Activated gamma-delta T cell treated with Interleukin-2 at 50 U/mL for 16 hours (primary cell): Measurements from ENCODE around the gene OR6B3.

Experiments
- DNase-seq: peaks from one replicate; pipeline ENCODE4 v3.0.0-alpha.2; 2020

The OR6B3 gene

DNA sequence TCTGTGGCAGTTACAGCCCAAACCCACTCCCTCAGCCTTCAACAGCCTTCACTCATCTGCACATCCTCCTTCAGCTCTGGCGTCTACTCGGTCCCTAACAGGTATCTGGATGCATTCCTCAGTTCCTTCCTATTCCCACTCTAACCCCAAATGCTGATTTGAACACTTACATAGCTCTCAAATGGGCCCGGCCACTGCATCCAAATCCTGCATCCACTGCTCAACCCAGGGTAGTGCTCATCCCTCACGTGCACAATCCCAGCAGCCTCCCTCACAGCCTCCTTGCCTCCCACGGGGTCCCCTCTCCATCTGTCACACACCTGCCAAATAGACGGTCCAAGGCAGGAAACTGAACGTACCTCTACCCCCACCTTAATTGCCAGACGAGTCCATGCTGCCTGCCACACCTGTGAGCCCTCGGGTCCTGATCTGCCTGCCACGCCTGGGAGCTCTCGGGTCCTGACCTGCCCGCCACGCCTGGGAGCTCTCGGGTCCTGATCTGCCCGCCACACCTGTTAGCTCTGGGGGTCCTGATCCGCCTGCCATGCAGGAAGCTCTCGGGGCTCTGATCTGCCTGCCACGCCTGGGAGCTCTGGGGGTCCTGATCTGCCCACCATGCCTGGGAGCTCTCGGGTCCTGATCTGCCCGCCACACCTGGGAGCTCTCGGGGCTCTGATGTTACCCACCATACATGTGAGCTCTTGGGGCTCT, 9.9 kb downstream of the OR6B3 start:
- DNase-seq, result no peak

DNA sequence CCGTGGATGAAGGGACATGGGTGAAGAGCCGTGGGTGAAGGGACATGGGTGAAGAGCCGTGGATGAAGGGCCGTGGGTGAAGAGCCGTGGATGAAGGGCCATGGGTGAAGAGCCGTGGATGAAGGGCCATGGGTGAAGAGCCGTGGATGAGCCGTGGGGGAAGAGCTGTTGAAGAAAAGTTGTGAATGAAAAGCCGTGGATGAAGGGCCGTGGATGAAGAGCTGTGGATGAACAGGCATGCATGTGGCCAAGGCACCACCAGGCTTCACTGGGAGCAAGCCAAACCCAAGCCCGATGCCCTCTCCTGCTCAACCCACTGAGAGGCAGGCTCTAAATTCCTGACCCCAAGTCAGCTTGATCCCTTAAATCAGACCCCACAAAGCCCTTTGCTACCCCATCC, 10.6 kb downstream of the OR6B3 start:
- no peak for DNase-seq

DNA sequence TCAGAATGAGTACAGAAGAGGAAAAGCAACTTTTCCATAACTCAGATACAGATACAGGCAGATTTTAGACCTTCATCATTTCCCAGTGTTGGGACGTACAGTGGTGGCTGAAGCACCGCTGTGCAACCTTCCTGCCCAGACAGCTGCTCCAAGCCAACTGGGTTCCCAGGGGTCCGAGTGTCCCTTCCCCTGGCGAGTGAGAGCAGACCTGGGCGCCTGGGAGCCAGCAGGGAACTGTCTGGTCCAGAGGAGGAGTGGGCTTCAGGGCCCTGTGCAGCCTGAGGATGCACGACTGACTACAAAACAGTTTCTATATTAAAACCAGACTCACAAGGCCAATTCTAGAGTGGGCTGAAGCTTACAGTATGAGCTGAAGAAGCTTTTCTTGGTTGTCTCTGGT, 12.0 kb downstream of the OR6B3 start:
- DNase-seq, result no peak

DNA sequence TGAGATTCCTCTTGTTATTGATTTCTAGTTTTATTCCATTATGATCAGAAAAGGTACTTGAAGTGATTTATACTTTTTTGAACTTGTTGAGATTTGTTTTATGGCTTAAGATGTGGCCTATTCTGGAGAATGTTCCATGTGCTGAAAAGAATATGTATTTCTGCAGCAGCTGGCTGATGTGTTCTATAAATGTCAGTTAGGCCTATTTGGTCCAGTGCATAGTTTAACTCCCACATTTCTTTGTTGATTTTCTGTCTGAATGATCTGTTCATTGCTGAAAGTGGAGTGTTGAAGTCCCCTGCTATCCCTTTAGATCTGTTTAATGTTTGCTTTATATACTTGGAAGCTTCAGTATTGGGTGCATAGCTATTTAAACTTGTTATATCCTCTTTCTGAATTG, 16.0 kb downstream of the OR6B3 start:
- DNase-seq, result no peak

DNA sequence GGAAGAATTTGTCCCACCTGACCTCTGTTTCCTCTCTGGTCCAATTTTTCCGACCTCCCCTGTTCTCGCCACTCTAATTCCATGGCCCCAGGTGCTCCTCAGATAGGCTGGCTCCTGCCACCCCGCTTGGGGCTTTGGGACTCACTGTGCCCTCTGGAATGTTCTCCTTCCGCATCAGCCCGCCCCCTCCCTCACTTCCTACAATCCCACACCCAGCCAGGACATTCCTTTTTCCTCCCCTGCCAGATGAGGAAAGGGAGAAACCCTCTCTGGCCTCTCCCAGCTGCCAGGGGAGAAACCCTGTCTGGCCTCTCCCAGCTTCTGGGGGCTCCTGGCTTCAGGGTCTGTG, 20.0 kb downstream of the OR6B3 start:
- no peak for DNase-seq

DNA sequence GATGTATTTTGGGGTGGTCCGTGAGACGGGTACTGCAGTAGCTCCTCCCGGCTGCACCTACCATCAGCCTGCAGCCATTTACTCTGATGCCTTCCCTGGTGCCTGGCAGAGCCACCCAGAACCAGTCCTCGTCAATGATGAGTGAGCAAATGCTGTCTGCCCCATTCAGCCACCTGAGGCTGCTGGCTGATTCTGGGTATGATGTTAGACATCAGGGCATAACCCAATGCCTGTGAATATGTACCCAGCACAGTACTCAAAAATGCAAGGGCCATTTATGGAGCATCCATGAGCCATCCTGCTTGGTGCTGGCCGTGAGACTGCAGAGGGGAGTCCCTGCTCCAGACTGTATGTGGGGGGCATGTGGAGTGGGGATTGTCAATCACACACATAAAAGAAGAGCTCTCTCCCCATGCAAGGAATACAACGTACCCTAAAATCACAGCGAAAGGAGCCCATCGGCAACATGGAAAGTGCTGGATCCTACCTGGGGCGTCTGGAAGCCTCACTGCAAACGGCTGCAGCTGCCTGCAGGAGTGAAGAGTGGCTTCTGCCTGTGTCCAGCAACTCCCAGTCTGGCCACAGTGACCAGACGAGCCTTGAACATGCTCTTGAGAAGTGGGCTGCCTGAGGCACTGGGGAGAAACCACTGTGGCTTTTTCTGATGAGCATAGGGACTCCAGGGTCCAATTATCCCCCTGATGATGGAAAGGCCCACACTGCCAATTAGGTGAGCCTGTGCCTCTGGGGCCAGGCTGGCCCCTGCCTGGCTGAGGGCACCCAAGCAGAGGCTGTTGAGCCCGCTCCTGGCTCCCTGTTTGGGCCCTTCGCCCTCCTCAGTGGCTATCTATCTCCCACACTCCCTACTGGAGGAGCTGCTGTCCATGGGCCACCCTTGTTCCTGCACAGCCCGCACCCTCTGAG, 20.7 kb downstream of the OR6B3 start:
- no peak for DNase-seq

DNA sequence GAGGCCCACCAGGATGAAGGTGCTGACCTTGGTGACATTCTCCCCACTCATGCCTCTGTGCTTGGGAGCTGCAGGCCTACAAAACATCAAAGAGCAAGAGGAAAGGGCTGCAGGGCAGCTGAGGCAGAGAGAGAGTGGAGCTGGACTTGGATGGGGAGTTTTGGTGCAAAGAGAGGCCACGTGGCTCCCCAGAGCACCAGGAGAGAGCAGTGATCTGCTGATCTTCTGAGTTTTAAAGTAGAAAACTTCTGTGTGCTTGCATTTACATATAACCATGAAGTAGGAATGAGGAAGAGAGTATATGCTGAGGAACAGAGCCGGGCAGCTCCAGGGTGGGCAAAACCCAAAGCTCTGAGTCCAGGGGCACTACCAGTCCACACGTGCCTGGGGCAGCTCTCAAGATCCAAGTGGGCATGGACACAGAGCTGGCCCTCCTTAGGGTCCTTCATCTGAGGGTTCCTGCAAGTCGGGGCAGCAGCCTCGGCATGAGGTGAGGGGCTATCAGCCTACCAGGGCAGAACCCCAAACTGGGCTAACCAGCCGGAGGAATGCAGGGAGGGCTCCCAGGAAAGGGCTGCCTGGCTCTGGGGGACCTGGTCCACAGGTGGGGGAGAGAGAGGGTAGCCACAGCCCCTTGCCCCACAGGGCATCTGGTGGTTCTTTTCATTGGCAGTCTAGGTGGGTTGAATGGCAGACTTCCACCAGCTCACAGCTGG, 22.8 kb downstream of the OR6B3 start, which contains the start of gene OR6B2:
OR6B2 (minus strand) TSS at position 51 of the 716 bp plus-strand sequence; CDS start at position 51, 0 bp downstream.
- no peak for DNase-seq

DNA sequence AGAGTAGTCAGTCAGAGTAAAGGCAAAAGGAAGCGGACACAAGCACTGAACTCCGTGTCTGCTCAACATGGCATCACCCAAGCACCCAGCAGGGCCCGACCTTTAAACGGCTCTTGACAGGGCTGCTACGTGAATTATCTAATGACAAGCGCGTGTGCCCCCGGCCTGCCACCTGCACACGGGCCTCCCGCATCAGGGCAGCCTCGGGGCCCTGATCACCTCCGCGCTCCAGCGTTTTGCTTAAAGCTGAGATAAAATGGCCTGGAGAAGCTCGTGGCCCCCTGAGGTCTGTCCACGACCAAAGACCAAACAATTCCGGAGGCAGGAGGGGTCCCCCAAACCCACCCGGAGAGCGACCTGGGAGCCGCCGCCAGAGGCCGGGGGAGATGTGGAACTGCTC, 28.6 kb downstream of the OR6B3 start:
- no peak for DNase-seq

DNA sequence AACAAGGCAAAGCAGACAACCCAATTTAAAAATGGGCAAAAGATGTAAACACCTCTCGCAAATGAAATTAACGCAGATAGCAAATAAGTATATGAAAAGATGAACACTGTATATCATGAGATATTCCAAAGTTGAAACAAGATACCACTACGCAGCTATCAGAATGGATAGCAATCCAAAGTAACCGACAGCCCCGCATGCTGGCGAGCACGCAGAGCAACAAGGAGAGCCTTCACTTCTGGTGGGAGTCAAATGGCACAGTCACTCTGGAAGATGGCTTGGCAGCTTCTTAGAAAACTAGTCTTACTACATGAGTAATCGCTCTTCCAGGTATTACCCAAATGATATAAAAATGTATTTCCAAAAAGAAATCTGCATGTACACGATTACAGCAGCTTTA, 29.5 kb downstream of the OR6B3 start:
- no peak for DNase-seq

DNA sequence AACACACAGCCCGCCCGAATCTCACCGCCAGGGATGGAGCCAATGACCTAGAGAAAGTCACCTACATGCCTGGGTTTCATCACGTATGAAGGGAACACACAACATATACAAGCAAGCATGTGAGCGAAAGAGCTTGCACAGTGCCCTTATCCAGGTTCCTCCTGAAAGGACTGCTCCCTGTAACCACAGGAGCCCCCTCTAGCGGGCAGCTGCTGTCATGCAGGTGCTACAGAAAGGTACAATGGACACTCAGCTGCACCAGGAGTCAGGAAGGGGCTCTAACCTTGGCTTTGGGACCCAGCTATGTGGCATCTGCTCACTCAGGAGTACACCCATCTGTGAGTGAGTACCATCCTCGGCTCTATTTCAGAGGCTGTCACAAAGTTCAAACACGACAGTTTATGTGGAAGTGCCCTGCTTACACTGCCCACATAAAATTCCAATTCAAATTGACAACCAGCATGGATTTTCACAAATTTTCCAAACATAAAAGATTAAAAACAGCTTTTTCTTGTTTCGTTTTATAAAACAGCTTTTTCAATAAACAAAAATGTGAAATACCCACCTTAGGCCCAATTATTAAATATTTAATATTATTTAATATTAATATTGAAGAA, 31.7 kb downstream of the OR6B3 start:
- DNase-seq, result peak; percentile 45

DNA sequence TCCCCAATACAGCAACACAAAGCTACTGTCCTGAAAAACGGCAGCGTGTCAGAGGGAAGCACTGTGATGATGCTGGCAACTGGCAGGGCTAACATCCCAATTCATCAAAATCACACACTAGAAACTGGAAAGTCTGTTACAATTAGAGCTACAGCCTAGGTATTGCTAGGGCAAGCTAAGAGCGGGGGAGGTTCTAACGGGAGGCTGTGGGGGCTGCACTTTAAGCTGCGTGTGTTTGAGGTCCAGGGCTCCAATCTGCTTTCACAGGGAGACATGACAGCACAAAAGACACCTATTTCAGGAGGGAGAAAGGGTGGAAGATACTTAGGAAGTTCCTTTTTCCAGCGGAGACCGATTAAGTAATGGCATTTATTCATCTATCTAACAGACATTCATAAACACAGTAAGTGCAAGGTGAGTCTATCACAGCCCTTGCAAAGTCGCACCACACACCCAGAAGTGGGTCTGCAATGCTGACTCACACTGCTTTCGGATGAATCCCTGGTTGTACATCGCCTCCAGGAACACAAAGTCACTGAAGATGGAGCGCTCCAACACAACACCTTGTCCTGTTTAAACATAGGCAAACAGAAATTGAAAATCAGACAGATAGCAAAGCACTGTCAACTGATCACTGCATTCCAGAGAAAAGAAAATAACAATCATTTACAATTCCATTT, 35.1 kb downstream of the OR6B3 start:
- DNase-seq, result no peak

DNA sequence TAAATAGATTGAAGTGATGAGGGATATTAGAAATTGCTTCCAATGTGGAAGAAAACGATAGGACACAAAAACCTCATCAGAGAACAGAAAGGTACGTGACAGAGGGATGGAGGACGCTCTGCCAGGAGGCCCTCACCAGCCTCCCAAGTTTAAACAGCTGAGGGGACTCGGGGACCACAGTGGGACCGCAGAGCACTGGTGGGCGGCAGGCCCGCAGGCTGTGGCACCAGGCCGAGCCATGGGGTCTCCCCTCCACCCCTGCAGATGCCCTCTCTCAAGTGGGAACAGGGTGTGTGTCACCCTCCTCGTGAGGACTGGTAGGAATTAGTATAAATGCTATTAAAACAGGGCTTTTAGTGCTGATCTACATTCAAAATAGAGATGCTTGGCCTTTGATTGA, 39.0 kb downstream of the OR6B3 start:
- no peak for DNase-seq

DNA sequence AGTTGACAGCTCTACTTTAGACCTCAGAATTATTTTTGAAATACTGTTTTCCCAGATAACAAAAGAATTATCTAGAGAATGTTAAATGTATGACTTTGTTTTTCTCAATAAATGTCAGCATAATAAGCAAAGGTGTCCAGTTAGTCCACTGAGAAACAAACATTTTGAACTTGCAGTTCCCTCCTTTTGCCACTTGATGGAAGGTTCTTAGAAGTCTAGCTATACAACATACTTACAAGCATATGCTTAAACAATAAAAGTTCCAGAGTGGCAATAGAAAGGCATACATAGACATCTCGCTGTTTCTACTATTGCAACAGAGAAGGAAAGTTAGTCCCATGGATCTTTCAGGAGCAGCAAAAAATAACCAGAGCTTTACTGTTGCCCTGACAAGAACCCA, 40.0 kb downstream of the OR6B3 start:
- DNase-seq, result no peak

DNA sequence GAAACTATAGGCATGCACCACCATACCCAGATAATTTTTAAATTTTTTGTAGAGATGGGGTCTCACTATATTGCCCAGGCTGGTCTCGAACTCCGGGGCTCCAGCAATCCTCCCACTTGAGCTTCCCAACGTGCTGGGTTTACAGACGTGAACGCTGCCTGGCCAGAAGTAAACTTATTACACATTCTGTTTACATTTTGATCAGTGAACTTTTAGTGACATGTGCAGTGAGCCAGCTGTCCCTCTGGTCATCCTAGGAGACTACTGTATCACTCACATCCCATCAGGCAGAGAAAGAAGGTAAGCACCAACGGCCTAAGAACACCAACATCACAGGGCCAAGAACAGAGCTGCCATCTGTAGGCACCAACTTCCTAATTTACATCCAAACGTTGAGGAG, 50.3 kb downstream of the OR6B3 start:
- DNase-seq, result no peak

DNA sequence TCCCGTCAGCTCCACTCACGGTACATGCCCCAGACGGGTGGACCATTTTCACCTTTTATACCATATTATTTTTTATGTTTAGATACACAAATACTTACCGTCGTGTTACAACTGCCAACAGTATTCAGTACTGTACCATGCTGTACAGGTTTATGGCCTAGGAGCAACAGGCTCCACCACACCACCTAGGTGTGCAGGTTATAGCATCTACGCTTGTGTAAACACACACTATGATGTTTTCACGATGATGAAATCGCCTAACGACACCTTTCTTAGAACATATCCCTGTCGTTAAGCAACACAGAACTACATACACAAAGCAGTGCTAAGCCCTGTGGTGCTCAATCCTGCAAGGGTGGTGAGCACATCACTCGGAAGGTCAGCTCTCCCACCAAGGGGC, 52.6 kb downstream of the OR6B3 start:
- no peak for DNase-seq

DNA sequence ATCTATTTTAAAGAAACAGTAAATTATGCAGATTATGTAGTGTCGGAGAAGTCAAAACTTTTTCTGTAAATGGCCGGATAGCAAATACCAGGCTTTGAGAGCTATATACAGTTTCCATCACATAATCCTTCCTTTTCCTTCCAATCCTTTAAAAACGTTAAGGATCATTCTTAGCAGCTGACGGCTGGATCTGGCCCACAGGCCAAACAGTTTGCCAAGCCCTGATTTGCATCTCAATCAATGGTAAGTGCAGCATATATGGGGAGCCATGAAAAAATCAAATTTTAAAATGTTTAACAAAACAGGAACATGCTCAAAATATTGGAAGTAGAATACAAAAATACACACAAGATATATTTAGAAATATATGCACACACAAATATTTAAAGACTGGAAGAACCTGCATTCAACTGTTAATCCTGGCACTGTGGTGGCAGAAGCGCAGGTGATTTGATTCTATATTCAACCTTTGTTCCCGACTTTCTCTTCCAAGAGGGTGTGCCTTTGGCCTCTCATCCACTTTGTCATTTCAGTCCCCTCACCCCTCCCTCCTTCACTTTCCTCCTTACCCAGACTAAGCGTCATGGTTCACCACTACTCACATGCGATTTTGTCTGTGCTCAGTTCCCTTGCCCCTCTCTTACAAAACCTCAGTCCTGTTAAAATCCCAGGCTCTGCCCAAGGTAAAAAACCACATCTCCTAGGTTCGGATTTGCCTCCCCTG, 55.5 kb downstream of the OR6B3 start:
- no peak for DNase-seq
